ENCODE data around the gene LIX1L.

DNA sequence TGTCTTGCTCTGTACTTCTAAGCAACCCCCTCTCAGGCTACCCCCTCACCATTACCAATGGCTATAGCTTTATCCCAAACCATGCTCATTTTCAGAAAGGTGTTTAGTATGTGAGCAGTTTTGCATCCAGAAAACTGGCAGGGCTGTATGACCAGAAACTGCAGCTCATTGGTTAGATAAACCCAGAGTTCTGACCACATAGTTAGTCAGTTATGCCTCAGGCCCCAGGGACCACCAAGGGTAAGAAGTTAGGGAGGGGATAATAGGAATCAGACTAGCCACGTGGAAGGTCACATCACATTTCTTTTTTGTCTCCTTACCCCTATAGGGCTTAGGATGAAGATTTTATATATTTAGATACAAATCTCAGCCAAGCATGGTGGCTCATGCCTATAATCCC is 49.2 kb downstream of the LIX1L start:
- TF ChIP-seq, protein P1, sequence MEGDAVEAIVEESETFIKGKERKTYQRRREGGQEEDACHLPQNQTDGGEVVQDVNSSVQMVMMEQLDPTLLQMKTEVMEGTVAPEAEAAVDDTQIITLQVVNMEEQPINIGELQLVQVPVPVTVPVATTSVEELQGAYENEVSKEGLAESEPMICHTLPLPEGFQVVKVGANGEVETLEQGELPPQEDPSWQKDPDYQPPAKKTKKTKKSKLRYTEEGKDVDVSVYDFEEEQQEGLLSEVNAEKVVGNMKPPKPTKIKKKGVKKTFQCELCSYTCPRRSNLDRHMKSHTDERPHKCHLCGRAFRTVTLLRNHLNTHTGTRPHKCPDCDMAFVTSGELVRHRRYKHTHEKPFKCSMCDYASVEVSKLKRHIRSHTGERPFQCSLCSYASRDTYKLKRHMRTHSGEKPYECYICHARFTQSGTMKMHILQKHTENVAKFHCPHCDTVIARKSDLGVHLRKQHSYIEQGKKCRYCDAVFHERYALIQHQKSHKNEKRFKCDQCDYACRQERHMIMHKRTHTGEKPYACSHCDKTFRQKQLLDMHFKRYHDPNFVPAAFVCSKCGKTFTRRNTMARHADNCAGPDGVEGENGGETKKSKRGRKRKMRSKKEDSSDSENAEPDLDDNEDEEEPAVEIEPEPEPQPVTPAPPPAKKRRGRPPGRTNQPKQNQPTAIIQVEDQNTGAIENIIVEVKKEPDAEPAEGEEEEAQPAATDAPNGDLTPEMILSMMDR (IDR thresholded peaks at IDR 0.05), result no peak
- no peak for TF ChIP-seq EZH2 (IDR thresholded peaks at IDR 0.05)
- no peak for TF ChIP-seq EZH2phosphoT487 (IDR thresholded peaks at IDR 0.05)
